Measurements from ENCODE around the gene ROR2.

The ROR2 gene

DNA sequence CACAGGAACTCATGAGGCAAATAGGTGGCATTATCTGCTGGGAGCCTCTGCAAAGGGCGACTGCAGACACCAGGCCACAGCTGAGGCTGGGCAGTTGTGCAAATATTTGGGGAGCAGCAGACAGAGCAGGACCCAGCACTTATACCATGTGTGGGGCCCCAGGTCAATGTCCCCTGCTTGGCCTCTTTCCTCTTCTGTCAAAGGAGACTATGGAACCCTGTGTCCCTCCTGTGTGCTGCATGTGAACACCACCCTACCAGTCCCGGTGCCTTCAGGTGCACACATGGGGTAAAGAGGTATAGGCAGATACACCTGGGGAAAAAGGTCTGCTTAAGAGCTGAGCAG is 50.8 kb downstream of the ROR2 start:
- DNase-seq, result peak; percentile 12

DNA sequence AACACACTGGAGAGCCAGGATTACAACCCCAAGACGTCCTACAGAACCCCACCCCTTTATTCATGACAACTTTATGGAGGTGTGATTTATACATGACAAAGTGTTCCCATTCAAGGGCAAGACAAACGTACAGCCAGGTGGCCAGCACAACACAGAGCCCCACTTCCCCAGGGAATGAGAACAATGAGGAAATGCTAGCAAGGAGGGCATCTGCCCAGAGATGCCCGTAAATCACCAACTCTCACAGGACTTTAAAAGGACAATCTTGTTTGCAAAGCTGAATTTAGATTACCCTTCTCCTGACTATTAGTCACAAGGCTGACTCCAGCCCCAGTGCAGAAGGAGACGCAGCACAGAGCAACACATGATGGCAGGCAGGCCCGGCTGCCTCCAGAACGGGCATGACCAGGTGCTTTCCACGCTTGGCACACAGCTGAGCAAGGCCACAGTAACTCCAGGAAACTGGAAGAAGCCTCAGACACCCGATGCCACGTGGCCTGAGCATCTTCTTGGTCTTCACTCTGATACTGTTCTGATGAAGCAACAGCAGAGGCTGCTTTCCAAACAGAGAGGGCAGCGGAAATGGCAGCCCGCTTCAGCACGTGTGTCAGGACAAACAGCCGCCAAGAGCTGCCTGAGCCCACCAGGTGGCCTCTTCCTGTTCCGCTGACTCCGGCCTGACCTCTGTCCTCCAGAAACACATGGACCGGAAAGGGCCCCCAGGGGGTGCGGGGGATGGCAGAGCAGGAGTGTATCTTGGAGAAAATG is 51.4 kb downstream of the ROR2 start:
- DNase-seq, result peak; percentile 74

DNA sequence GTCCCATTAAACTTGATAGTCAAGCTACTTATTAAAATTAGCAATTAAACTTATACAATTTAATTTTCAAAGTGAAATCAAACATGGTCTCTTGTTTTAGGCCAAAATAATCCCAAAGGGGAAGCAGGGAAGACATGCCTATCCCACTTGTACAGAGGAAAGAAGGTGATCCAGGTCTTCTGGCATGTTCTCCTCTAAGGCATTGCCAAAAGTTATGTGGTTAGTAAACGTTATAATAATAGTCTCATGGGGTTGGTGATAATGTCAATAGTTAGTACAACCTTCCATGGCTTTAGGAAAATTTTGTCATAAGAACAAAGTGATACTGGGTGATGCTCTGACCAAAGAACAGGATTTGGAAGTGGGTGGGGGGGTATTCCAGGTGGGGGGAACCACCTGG is 52.8 kb downstream of the ROR2 start:
- no peak for DNase-seq

DNA sequence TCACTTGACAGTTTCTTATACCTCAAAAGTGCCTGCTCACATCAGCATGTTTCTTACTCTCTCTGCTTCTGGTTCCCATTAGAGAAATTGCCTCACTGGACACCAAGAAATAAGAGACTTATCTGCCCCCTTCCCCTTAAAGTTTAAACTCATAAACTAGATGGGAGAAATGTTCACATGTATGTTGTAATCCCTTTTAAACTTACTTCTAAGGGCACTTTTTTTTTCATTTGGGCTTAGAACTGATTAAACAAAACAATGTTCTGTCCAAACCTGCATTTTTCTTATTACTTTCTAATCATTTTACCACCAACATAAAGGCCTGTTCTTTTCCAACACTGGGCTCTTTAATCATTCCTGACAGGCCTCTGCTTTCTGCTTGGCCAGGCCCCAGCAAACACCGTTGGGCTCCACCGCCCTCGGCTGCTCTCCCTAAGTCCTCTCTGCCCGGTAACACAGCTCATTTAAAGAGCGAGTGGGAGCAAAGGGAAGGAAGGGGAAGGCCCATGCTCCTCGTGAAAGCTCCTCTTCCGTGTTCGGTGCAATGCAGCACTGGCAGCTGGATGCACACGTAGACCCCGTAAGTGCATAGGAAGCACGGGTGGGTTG is 53.4 kb downstream of the ROR2 start:
- DNase-seq, result peak; percentile 15

DNA sequence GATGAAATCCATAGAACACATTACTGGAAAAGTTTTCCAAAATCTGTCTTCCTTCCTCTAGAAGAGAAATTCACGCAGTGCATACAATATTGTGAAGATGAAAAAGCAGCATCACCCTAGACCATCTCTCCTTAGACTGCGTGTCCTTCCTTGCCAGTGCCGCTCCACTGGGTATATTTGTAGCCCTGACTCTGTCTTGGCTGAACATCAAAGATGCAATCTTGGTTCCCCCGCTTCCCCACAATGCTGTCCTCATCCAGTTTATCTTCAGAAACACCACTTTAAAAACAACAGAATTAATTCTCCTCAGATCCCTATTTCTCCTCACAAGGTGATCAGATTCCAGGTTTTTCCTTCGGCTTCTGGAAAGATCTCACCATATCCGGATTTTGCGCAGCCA is 53.9 kb downstream of the ROR2 start:
- DNase-seq, result no peak

DNA sequence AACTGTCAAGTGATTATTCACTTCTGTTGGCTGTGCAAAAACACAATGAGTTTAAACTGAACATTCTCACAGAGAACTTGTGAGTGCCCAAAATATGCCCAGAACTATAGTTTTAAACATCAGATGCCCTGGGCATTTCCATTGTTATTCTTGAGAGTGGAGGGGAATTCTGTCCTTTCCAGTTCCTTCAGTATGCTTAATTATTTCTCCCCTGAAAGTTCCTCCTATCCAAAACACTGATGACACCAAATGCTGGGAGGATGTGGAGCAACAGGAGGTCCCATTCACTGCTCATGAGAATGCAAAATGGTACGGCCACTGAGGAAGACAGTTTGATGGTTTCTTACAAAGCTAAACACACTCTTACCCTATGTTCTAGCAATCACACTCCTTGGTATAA is 55.5 kb downstream of the ROR2 start:
- no peak for DNase-seq

DNA sequence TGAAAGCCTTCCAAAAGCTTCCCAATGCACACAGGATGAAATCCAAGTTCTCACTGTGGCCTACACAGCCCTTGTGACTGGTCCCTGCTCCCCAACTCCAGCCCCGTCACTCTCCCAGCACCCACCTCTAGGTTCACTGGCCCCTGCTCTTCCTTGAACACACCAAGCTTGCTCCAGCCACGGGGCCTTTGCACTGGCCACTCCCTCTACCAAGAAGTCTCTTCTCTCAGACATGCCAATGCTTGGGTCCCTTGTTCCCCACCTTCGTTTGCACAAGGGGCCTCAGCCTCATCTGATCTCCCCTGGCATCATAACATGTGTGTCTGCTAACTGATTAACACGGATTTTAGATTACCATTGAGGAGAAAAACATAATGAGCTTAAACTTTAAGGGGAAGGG is 56.0 kb downstream of the ROR2 start:
- no peak for DNase-seq

DNA sequence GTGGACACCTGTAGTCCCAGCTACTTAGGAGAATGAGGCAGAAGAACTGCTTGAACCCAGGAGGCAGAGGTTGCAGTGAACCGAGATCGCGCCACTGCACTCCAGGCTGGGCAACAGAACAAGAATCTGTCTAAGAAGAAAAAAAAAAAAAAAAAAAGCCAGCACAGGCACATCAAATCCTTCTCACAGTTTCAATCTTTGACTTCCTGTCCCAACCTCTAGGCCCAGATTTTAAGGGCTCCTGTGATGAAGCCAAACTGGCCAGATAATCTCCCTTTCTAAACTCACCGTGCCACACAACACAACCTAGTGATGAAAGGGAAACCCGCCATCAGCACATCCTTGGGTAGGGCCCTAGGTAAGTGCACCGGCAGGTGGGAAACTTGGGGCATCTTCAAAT is 58.1 kb downstream of the ROR2 start:
- no peak for DNase-seq

DNA sequence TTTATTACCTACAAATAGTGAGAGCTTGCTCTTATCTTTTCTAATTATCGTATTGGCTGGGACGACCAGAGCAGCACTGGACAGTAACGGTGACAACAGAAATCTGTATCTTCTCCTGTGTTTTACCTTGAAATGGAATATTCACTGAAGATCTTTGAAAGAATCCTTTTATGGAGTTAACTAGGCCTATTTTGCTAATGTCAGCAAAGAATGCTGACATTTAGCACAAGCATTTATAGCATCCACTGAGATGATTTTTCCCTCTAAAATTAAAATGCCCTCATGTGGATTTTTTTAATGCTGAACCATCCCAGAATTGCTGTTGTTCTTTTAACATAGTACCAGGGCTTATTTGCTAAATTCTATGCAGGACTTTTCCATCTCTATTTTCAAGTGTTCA is 59.4 kb downstream of the ROR2 start:
- no peak for DNase-seq

DNA sequence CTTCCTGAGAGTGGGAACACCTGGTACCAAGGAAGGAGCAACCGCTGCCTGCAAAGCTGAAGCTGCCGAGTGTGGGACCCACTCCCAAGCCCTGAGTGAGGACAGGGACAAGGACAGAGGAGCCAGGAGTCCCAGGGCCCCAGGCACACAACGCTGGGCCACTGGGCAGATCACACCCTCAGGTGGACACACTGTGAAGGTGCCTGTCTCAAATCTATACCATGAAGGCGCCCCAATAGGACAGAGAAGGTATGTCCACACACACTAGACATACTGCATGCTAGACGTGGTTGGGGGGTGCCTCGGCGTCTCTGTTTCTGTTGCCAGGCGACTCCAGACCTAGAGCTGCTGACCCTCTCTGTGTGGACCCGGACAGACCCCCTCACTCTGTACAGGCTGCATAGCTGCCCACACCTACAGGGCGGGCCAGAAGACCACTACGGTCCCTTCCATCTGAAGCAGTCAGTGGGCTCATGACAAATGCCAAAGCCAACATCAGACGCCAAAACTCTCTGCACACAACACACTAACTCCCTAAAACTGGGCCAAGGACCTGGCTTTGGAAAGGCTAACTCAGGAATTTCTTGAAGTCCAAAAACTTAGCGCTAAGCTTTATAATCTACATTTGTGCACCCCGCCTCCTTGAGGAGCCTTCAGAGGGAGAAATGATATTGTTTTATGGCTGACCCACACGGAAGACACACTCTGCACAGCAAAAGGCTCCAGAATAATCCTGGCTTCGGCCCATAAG is 60.7 kb downstream of the ROR2 start:
- no peak for DNase-seq

DNA sequence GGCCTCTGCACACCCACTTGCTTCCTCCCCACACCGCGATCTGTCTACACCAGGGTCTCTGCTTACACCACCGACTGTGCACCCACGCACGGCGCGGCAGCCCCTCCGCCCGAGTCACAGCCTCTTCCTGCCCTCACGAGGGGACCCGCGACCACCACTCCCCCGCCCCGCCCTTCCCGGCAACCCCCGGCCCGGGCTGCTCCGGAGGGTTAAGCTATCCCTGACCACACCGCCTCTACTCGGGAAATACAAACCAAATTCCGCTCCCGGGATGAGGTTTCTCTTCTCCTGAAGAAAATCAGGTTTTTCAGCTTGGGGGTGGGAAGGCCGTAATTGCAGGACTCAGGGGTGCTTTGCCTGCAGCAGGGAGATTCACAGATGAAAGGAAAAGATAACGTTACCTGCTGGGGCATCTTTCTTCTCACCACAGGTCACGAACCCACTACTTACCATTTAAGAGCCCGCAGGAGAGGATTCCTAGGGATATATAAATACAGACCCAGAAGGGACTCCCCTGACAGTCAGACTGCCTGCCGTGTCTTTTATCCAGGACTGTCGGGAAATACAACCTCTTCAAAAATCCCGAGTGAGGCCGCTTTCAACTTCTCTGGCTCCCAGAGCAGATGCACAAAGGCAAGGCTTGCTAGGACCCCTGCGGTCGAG is 63.5 kb downstream of the ROR2 start:
- peak; percentile 21 for DNase-seq

DNA sequence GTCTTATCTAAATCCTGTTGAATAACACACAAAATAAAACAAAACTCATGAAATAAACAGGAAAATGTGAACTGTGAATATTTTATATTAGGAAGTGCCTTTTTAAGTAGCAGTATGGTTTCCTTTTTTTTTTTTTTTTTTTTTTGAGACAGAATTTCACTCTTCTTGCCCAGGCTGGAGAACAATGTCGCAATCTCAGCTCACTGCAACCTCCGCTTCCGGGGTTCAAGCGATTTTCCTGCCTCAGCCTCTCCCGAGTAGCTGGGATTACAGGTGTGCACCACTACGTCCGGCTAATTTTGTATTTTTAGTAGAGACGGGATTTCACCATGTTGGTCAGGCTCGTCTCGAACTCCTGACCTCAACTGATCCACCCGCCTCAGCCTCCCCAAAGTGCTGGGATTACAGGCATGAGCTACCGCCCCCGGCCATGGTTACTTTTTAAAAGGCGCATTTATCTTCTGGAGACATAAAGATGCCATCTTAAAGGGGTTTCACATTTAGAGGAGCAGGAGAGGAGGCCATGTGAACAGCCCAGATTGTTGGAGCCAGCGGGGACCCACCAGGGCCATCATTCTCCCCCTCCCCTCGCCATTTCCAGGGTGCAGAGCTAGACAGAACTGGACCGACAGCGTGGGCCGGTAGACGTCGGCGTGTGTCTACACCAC is 64.1 kb downstream of the ROR2 start:
- no peak for DNase-seq

DNA sequence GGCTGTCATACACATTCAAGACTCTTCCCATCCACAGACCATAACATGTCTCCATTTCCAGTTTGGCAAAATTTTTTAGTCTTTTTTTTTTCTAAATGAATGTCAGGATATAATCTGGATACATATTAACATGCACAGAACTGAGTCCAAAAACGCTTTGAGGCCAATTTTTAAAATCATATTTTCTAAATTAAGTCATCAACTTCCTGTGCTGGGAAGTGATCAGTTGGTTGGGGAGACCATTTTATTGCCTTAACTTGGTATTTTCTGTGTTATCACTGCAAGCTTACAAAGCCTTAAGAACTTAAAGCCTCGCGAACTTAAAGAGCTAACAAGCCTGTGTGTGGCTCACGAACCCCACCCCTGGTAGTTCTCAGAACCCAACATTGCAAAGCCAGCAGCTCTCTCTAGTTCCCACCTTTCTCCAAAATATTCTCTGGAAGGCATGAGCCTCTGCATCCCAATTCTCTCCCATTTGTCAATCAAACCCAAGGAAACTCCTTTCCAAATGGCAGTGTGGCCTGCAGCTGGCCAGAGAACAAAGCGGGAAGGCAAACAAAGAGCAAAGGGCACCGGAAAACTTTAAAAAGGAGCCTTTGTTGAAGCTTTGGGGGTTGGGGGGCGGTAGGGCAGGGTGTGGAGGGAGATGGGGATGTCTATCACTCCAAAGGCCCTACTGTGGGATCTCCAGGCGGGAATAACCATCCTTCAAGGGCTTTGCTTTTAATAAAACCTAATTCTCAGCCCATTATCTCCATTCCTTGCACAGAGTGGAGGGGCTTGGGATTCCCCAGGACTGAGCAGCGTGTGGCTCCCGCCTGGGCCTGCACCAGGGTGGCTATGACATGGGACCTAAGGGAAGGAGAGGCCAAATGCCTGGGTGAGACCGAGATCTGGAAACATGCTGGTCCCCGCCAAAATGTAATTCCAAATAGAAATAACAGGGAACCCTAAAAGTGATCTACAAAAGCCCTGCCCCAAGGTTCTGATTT is 65.0 kb downstream of the ROR2 start:
- DNase-seq, result no peak

DNA sequence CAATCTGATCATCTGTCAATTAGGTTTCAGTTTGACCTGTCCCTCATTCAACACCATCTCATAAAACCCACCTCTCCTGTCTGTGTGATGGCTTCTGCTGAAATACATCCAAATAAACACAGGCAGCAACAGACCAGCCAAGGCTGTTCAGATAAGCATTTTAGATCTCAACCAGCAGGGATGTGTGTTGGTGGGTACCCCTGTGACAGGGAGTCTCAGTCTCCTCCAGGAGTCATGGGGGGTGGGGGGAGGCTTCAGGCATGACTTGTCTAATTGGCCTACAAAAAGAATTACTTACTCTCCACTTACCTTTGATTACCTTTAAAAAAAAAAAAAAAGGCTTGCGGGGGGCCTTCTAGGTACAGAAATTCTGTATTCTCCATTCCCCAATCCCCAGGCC is 65.9 kb downstream of the ROR2 start:
- DNase-seq, result no peak

DNA sequence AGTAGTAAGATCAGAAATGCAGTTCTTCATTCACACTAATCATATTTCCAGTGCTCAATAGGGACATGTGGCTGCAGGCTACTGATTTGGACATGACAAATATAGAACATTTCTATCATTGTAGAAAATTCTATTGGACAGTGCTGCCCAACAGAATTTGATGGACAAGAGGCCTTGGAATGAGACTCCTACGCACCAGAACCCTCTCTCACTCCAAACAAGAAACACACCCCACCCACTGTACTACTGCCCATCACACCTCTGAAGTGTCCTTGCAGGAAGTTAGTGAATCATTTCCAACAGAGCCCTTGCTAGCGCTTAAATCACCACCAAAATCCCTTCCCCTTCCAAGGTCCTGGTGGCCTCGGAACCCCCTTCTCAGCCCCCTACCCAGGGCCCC is 66.5 kb downstream of the ROR2 start:
- no peak for DNase-seq

DNA sequence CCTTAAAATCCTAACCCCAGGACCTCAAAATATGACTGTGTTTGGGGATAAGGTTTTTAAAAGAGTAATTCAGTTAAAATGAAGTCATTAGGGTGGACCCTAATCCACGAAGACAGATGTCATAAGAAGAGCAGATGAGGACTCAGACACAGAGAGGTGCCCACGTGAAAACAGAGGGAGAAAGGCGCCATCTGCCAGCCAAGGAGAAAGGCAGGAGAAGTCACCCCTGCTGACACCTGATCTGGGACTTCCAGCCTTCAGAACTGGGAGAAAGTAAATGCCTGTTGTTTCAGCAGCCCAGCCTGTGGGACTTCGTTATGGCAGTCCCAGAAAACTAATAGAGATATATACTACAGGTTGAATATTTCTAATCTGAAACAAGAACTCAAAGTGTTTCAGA is 67.4 kb downstream of the ROR2 start:
- DNase-seq, result no peak

DNA sequence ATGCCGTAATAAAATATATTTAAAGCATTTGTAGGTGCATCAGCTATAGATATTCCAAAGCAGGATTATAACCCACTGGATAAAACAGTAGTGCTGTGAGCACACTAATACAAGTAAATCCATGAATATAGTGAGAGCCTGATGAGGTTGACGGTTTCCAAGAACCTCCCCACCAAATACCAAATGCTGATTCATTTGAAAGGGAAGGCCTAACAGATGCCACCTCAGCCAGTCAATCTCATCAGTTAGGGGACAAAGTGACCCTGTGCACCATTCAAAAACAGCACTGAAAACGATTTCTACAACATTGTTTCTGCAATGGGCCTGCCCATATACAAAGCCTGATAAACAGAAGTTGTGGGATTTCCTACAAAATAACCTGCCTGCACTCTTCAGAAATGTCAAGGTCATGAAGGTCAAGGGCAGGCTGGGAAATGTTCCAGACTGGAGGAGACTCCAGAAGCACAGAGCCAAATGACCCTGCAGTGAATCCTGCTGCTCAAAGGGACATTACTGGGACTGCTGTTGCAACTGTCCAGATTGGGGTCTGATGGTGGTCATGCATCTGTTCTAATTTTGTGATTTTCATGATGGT is 69.6 kb downstream of the ROR2 start:
- DNase-seq, result no peak

DNA sequence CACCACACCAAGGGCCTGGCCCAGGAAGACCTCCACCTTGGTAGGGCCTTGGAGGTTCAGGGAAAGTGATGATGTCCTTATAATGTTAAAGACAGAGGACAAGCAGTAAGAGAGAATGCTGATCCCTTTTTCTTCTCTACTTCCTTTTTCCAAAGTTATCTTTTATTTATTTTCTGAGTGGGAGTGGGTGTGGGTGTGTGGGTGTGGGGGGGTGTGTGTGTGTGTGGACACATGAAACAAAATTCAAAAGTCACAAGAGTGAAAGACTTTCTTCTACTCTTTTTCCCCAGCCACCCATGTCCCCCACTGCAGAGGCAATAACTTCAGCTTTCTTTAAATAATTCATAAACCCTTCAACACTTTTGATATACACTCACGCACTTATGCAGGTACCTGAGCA is 70.8 kb downstream of the ROR2 start:
- DNase-seq, result no peak

DNA sequence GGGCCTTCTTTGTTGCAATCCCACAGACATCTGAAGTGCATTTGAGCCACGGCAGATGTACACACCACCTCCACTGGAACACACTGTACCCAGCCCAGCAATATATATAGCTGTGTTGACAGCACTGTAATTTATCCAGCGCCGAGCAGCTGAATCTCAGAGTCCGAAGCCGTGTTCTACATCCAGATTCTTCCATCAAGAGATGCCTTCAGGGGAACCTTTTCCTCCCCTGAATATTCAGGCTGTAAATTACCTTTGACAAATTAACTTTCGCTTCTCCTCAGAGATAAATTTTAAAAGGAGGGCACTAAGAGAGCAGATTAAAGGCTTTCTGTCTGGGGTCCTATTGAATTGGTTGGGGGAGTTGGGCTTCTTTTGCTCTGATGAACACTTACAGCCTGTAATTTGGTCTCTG is 76.4 kb downstream of the ROR2 start:
- no peak for DNase-seq

DNA sequence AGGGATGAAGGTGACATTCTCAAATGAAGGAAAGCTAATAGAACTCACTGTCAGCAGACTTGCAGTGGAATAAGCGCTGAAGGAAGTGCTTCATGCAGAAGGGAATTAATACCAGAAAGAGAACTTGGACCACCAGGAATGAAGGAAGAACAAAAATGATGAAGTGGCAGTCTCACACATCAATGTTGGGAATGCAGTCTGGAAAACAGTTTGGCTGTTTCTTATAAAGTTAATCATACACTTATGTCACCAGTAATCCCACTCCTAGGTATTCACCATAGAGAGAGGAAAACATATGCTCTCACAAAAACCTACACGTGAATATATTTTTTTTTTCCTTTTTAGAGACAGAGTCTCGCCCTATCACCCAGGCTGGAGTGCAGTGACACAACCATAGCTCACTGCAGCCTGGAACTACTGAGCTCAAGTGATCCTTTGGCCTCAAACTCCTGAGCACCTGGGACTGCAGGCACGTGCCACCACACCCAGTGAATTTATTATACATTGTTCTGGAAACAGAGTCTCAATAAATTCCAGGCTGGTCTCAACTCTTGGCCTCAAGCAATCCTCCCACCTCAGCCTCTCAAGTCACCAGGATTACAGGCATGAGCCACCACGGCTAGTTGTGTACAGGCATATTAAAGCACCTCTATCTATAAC is 81.2 kb downstream of the ROR2 start:
- no peak for DNase-seq

DNA sequence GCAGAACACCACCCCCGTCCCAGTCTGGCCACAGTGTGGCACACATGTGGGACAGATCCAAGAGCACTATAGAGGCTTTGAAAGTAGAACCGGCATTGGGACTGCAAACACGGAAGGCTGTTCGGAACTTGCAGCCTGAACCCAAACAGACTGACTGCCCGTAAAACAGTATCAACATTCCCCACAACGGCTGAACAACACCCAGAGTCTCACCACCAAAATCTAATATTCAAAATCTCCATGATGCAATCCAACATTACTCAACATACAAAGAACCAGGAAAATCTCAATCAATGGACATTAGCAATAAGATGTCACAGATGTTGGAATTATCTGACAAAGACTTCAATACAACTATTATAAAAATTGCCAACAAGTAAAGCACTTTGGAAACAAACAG is 82.3 kb downstream of the ROR2 start:
- no peak for DNase-seq

Data from NCI-H345 (cell line).